CD4-positive, alpha-beta T cell treated with Interferon gamma for 1 hour (primary cell): ENCODE data around the gene QSOX1.
"Not testable (repeated sequence)": the region's sequence is repeated elsewhere in the genome, so short reads cannot be mapped to it uniquely, and the experiment has no call there.

ENCODE experiments used
- DNase-seq: peaks from one replicate; pipeline ENCODE4 v3.0.0-alpha.2; 2020

Gene QSOX1

GRCh38 chr1:180193141-180194047 is 38.7 kb downstream of the QSOX1 start:
- no peak for DNase-seq

- DNase-seq, result no peak
Measured at GRCh38 chr1:180194048-180194425, 39.4 kb downstream of the QSOX1 start.

- no peak for DNase-seq
Measured at GRCh38 chr1:180194546-180195207, 40.0 kb downstream of the QSOX1 start.

GRCh38 chr1:180195401-180195800 is 40.7 kb downstream of the QSOX1 start:
- DNase-seq, result no peak

GRCh38 chr1:180195916-180196315 is 41.2 kb downstream of the QSOX1 start:
- DNase-seq, result no peak

- no peak for DNase-seq
Measured at GRCh38 chr1:180196436-180197003, 41.9 kb downstream of the QSOX1 start.

- DNase-seq, result no peak
Measured at GRCh38 chr1:180197231-180197630, 42.6 kb downstream of the QSOX1 start.

GRCh38 chr1:180198196-180198595 is 43.5 kb downstream of the QSOX1 start:
- DNase-seq, result no peak

GRCh38 chr1:180198611-180199010 is 43.9 kb downstream of the QSOX1 start:
- no peak for DNase-seq

GRCh38 chr1:180199018-180199417 is 44.3 kb downstream of the QSOX1 start:
- DNase-seq, result no peak

GRCh38 chr1:180201451-180202200 is 47.0 kb downstream of the QSOX1 start:
- no peak for DNase-seq

- not testable (repeated sequence) for DNase-seq
Measured at GRCh38 chr1:180202588-180202987, 47.9 kb downstream of the QSOX1 start.

- no peak for DNase-seq
Measured at GRCh38 chr1:180204231-180204630, 49.6 kb downstream of the QSOX1 start.

GRCh38 chr1:180206581-180206980 is 51.9 kb downstream of the QSOX1 start:
- no peak for DNase-seq

- DNase-seq, result no peak
Measured at GRCh38 chr1:180208264-180208663, 53.6 kb downstream of the QSOX1 start.

GRCh38 chr1:180210008-180210620 is 55.4 kb downstream of the QSOX1 start:
- no peak for DNase-seq

GRCh38 chr1:180211156-180211859 is 56.6 kb downstream of the QSOX1 start:
- no peak for DNase-seq

- no peak for DNase-seq
Measured at GRCh38 chr1:180211860-180212229, 57.2 kb downstream of the QSOX1 start.

- peak; percentile 21 for DNase-seq
Measured at GRCh38 chr1:180213401-180214170, 58.9 kb downstream of the QSOX1 start.

GRCh38 chr1:180215856-180216625 is 61.4 kb downstream of the QSOX1 start:
- DNase-seq, result no peak
